ENCODE results near the gene MRNIP.

MRNIP gene

DNA sequence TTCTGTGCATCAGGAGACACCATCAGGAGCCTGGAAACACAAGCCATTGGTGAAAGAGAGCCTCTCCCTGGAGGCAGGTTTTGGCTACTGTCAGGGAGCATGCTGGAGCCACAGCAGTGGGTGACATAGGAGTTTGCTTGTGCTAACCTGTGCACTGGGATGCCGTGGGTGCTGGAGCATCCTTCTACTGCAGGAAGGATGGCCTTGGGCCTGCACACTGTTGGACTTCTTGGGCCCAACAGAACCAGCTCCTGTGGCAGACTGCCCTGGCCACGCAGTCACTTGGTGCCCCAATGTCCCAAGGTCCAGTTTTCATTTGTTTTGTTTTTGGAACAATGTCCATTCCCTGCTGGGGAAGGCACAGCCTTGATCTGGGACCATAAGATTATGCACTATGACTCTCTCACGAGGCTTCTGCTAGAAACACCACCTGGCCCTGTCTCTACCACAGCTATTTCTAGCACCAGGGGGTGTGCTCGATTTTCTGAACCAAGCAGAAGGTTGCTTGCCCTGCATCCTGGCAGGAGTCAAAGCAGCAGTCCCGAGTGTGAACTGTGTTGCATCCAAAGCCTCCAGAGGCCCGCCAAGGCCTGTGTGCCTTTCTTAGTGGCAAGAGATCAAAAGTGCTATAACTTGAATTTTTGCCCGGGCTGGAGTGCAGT lies 70.3 kb downstream of the MRNIP start:
- H3K4me3 ChIP-seq (replicated peaks; ENCODE audit: low read depth, low read length): no peak overlapping the region
- no peak for DNase-seq (ENCODE audit: low read depth)
- TF ChIP-seq, protein P1, sequence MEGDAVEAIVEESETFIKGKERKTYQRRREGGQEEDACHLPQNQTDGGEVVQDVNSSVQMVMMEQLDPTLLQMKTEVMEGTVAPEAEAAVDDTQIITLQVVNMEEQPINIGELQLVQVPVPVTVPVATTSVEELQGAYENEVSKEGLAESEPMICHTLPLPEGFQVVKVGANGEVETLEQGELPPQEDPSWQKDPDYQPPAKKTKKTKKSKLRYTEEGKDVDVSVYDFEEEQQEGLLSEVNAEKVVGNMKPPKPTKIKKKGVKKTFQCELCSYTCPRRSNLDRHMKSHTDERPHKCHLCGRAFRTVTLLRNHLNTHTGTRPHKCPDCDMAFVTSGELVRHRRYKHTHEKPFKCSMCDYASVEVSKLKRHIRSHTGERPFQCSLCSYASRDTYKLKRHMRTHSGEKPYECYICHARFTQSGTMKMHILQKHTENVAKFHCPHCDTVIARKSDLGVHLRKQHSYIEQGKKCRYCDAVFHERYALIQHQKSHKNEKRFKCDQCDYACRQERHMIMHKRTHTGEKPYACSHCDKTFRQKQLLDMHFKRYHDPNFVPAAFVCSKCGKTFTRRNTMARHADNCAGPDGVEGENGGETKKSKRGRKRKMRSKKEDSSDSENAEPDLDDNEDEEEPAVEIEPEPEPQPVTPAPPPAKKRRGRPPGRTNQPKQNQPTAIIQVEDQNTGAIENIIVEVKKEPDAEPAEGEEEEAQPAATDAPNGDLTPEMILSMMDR (IDR thresholded peaks at IDR 0.05; ENCODE audit: low read length, missing control alignments): no peak
